ENCODE measurements around the gene BBX.

Gene BBX

GRCh38 chr3:107668416-107668815 is 145.7 kb downstream of the BBX start:
- H3K4me3 ChIP-seq (ENCODE audit: low read length in 2 of 2) = no peak overlapping the region
- no peak overlapping the region for H3K27ac ChIP-seq (ENCODE audit: low read length)
- H3K4me1 ChIP-seq (ENCODE audit: control insufficient read depth, insufficient read depth, low read length) = no peaks in the 10 kb centered on the region
- no peak overlapping the region for H3K9ac ChIP-seq (ENCODE audit: low read length in 2 of 2)
- H3K36me3 ChIP-seq (ENCODE audit: control insufficient read depth in 2 of 2, insufficient read depth in 2 of 2, low read length in 2 of 2) = no peaks in the 10 kb centered on the region
- no peaks in the 10 kb centered on the region for H3K27me3 ChIP-seq (ENCODE audit: control insufficient read depth in 1 of 2, insufficient read depth in 2 of 2, low read length in 2 of 2)
- H3K9me3 ChIP-seq (ENCODE audit: control insufficient read depth in 2 of 2, low read length in 2 of 2) = no peaks in the 10 kb centered on the region

- Histone ChIP-seq H3K9ac (ENCODE audit: low read length in 2 of 2) (no peak overlapping the region), H3K36me3 (ENCODE audit: control insufficient read depth in 2 of 2, insufficient read depth in 2 of 2, low read length in 2 of 2) (no peaks in the 10 kb centered on the region), H3K4me3 (ENCODE audit: low read length in 2 of 2) (no peak overlapping the region), H3K9me3 (ENCODE audit: control insufficient read depth in 2 of 2, low read length in 2 of 2) (no peaks in the 10 kb centered on the region), H3K27me3 (ENCODE audit: control insufficient read depth in 1 of 2, insufficient read depth in 2 of 2, low read length in 2 of 2) (no peaks in the 10 kb centered on the region), H3K27ac (ENCODE audit: low read length) (no peak overlapping the region), H3K4me1 (ENCODE audit: control insufficient read depth, insufficient read depth, low read length) (no peaks in the 10 kb centered on the region)
Observed at GRCh38 chr3:107668963-107669362, 146.2 kb downstream of the BBX start.

GRCh38 chr3:107669669-107670068 is 146.9 kb downstream of the BBX start:
- H3K36me3 ChIP-seq (ENCODE audit: control insufficient read depth in 2 of 2, insufficient read depth in 2 of 2, low read length in 2 of 2) = no peaks in the 10 kb centered on the region
- H3K9ac ChIP-seq (ENCODE audit: low read length in 2 of 2) = no peak overlapping the region
- H3K4me1 ChIP-seq (ENCODE audit: control insufficient read depth, insufficient read depth, low read length) = no peaks in the 10 kb centered on the region
- no peak overlapping the region for H3K4me3 ChIP-seq (ENCODE audit: low read length in 2 of 2)
- H3K9me3 ChIP-seq (ENCODE audit: control insufficient read depth in 2 of 2, low read length in 2 of 2) = no peaks in the 10 kb centered on the region
- no peak overlapping the region for H3K27ac ChIP-seq (ENCODE audit: low read length)
- no peaks in the 10 kb centered on the region for H3K27me3 ChIP-seq (ENCODE audit: control insufficient read depth in 1 of 2, insufficient read depth in 2 of 2, low read length in 2 of 2)

GRCh38 chr3:107670986-107671385 is 148.2 kb downstream of the BBX start:
- H3K9me3 ChIP-seq (ENCODE audit: control insufficient read depth in 2 of 2, low read length in 2 of 2) = no peaks in the 10 kb centered on the region
- no peak overlapping the region for H3K9ac ChIP-seq (ENCODE audit: low read length in 2 of 2)
- no peak overlapping the region for H3K27ac ChIP-seq (ENCODE audit: low read length)
- no peaks in the 10 kb centered on the region for H3K27me3 ChIP-seq (ENCODE audit: control insufficient read depth in 1 of 2, insufficient read depth in 2 of 2, low read length in 2 of 2)
- H3K4me3 ChIP-seq (ENCODE audit: low read length in 2 of 2) = no peak overlapping the region
- no peaks in the 10 kb centered on the region for H3K4me1 ChIP-seq (ENCODE audit: control insufficient read depth, insufficient read depth, low read length)
- H3K36me3 ChIP-seq (ENCODE audit: control insufficient read depth in 2 of 2, insufficient read depth in 2 of 2, low read length in 2 of 2) = no peaks in the 10 kb centered on the region

GRCh38 chr3:107674371-107674770 is 151.6 kb downstream of the BBX start:
- Histone ChIP-seq H3K4me3 (ENCODE audit: low read length in 2 of 2) (peak overlapping the region in 1 of 2 donors; percentile 16), H3K36me3 (ENCODE audit: control insufficient read depth in 2 of 2, insufficient read depth in 2 of 2, low read length in 2 of 2) (no peaks in the 10 kb centered on the region), H3K4me1 (ENCODE audit: control insufficient read depth, insufficient read depth, low read length) (no peaks in the 10 kb centered on the region), H3K27me3 (ENCODE audit: control insufficient read depth in 1 of 2, insufficient read depth in 2 of 2, low read length in 2 of 2) (no peaks in the 10 kb centered on the region), H3K9ac (ENCODE audit: low read length in 2 of 2) (no peak overlapping the region), H3K9me3 (ENCODE audit: control insufficient read depth in 2 of 2, low read length in 2 of 2) (no peaks in the 10 kb centered on the region), H3K27ac (ENCODE audit: low read length) (no peak overlapping the region)

GRCh38 chr3:107675233-107675900 is 152.6 kb downstream of the BBX start:
- Histone ChIP-seq H3K27ac (ENCODE audit: low read length) (no peak overlapping the region), H3K4me1 (ENCODE audit: control insufficient read depth, insufficient read depth, low read length) (no peaks in the 10 kb centered on the region), H3K27me3 (ENCODE audit: control insufficient read depth in 1 of 2, insufficient read depth in 2 of 2, low read length in 2 of 2) (no peaks in the 10 kb centered on the region), H3K9ac (ENCODE audit: low read length in 2 of 2) (peak overlapping the region in 1 of 2 donors; percentile 10), H3K36me3 (ENCODE audit: control insufficient read depth in 2 of 2, insufficient read depth in 2 of 2, low read length in 2 of 2) (no peaks in the 10 kb centered on the region), H3K9me3 (ENCODE audit: control insufficient read depth in 2 of 2, low read length in 2 of 2) (no peaks in the 10 kb centered on the region), H3K4me3 (ENCODE audit: low read length in 2 of 2) (peak overlapping the region in 1 of 2 donors; percentile 17)

GRCh38 chr3:107676469-107677309 is 153.9 kb downstream of the BBX start:
- H3K9ac ChIP-seq (ENCODE audit: low read length in 2 of 2) = no peak overlapping the region
- H3K27ac ChIP-seq (ENCODE audit: low read length) = no peak overlapping the region
- no peaks in the 10 kb centered on the region for H3K9me3 ChIP-seq (ENCODE audit: control insufficient read depth in 2 of 2, low read length in 2 of 2)
- H3K36me3 ChIP-seq (ENCODE audit: control insufficient read depth in 2 of 2, insufficient read depth in 2 of 2, low read length in 2 of 2) = no peaks in the 10 kb centered on the region
- H3K27me3 ChIP-seq (ENCODE audit: control insufficient read depth in 1 of 2, insufficient read depth in 2 of 2, low read length in 2 of 2) = no peaks in the 10 kb centered on the region
- H3K4me3 ChIP-seq (ENCODE audit: low read length in 2 of 2) = no peak overlapping the region
- no peaks in the 10 kb centered on the region for H3K4me1 ChIP-seq (ENCODE audit: control insufficient read depth, insufficient read depth, low read length)

GRCh38 chr3:107679921-107680320 is 157.2 kb downstream of the BBX start:
- H3K4me1 ChIP-seq (ENCODE audit: control insufficient read depth, insufficient read depth, low read length) = no peaks in the 10 kb centered on the region
- H3K36me3 ChIP-seq (ENCODE audit: control insufficient read depth in 2 of 2, insufficient read depth in 2 of 2, low read length in 2 of 2) = no peaks in the 10 kb centered on the region
- H3K27me3 ChIP-seq (ENCODE audit: control insufficient read depth in 1 of 2, insufficient read depth in 2 of 2, low read length in 2 of 2) = no peaks in the 10 kb centered on the region
- H3K9ac ChIP-seq (ENCODE audit: low read length in 2 of 2) = no peak overlapping the region
- H3K4me3 ChIP-seq (ENCODE audit: low read length in 2 of 2) = no peak overlapping the region
- no peak overlapping the region for H3K27ac ChIP-seq (ENCODE audit: low read length)
- H3K9me3 ChIP-seq (ENCODE audit: control insufficient read depth in 2 of 2, low read length in 2 of 2) = no peaks in the 10 kb centered on the region

GRCh38 chr3:107680698-107681097 is 157.9 kb downstream of the BBX start:
- Histone ChIP-seq H3K27me3 (ENCODE audit: control insufficient read depth in 1 of 2, insufficient read depth in 2 of 2, low read length in 2 of 2) (no peaks in the 10 kb centered on the region), H3K27ac (ENCODE audit: low read length) (no peak overlapping the region), H3K4me3 (ENCODE audit: low read length in 2 of 2) (no peak overlapping the region), H3K9me3 (ENCODE audit: control insufficient read depth in 2 of 2, low read length in 2 of 2) (no peaks in the 10 kb centered on the region), H3K9ac (ENCODE audit: low read length in 2 of 2) (no peak overlapping the region), H3K36me3 (ENCODE audit: control insufficient read depth in 2 of 2, insufficient read depth in 2 of 2, low read length in 2 of 2) (no peaks in the 10 kb centered on the region), H3K4me1 (ENCODE audit: control insufficient read depth, insufficient read depth, low read length) (no peaks in the 10 kb centered on the region)

GRCh38 chr3:107681396-107681795 is 158.6 kb downstream of the BBX start:
- Histone ChIP-seq H3K27me3 (ENCODE audit: control insufficient read depth in 1 of 2, insufficient read depth in 2 of 2, low read length in 2 of 2) (no peaks in the 10 kb centered on the region), H3K4me1 (ENCODE audit: control insufficient read depth, insufficient read depth, low read length) (no peaks in the 10 kb centered on the region), H3K27ac (ENCODE audit: low read length) (no peak overlapping the region), H3K4me3 (ENCODE audit: low read length in 2 of 2) (no peak overlapping the region), H3K36me3 (ENCODE audit: control insufficient read depth in 2 of 2, insufficient read depth in 2 of 2, low read length in 2 of 2) (no peaks in the 10 kb centered on the region), H3K9ac (ENCODE audit: low read length in 2 of 2) (no peak overlapping the region), H3K9me3 (ENCODE audit: control insufficient read depth in 2 of 2, low read length in 2 of 2) (no peaks in the 10 kb centered on the region)

- H3K4me1 ChIP-seq (ENCODE audit: control insufficient read depth, insufficient read depth, low read length) = no peaks in the 10 kb centered on the region
- H3K9me3 ChIP-seq (ENCODE audit: control insufficient read depth in 2 of 2, low read length in 2 of 2) = no peaks in the 10 kb centered on the region
- H3K27me3 ChIP-seq (ENCODE audit: control insufficient read depth in 1 of 2, insufficient read depth in 2 of 2, low read length in 2 of 2) = no peaks in the 10 kb centered on the region
- H3K27ac ChIP-seq (ENCODE audit: low read length) = no peak overlapping the region
- H3K4me3 ChIP-seq (ENCODE audit: low read length in 2 of 2) = no peak overlapping the region
- H3K9ac ChIP-seq (ENCODE audit: low read length in 2 of 2) = no peak overlapping the region
- H3K36me3 ChIP-seq (ENCODE audit: control insufficient read depth in 2 of 2, insufficient read depth in 2 of 2, low read length in 2 of 2) = no peaks in the 10 kb centered on the region
Observed at GRCh38 chr3:107682580-107682979, 159.8 kb downstream of the BBX start.

Measured in stomach smooth muscle (tissue), 2 donors.